Nucleus accumbens (tissue), 56 donors: ENCODE measurements around the gene CDIP1.

Experiments used
- DNase-seq, 56 donors: peaks; one replicate each; lab custom pipeline; 2025; lab: John Stamatoyannopoulos, UW

CDIP1 gene

GRCh38 chr16:4463522-4464163, 74.9 kb downstream of the CDIP1 start:
- no peak for DNase-seq

- peak in 30 of 56 donors; percentile 7 to 54 (median 34) for DNase-seq
These were observed 77.1 kb downstream of the CDIP1 start for GRCh38 chr16:4461250-4462085.

DNA sequence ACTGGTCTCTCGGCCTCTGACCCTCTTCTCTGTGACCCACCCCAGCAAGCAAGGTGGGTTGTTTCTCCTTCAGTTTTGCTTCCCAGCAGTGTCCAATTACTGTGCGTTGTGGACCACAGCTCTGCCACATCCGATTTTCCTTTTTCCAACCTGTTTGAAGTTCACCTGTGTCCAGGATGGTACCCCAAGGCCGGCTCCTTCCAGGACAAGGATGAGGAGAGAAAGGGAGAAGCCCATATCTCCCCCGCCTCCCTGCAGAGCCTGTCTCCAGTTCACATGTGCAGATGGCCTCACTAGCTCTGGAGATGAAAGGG, 77.7 kb downstream of the CDIP1 start:
- DNase-seq: no peak
